ENCODE results near the gene SLC22A23.

DNA sequence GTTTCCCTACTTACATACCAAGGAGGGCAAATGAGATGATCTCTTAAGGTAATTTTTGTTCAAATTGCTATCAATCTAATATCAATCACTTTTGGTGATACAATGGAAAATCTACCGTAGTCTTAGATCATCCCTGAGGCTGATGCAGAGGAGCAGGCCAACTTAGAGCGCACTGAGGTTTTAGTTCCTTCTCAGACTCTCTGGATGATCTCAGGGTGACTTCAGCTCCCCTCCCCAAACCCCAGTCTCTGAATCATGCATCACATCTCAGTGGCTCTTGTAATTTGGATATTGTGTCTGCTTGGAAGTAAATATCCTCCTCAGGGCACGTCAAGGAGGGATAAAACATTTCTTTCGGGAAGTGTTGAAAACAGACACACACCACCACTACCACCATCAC, 235.3 kb downstream of the SLC22A23 start:
- TF ChIP-seq POLR2A (IDR thresholded peaks at IDR 0.05): no peak
- TF ChIP-seq, protein P1, sequence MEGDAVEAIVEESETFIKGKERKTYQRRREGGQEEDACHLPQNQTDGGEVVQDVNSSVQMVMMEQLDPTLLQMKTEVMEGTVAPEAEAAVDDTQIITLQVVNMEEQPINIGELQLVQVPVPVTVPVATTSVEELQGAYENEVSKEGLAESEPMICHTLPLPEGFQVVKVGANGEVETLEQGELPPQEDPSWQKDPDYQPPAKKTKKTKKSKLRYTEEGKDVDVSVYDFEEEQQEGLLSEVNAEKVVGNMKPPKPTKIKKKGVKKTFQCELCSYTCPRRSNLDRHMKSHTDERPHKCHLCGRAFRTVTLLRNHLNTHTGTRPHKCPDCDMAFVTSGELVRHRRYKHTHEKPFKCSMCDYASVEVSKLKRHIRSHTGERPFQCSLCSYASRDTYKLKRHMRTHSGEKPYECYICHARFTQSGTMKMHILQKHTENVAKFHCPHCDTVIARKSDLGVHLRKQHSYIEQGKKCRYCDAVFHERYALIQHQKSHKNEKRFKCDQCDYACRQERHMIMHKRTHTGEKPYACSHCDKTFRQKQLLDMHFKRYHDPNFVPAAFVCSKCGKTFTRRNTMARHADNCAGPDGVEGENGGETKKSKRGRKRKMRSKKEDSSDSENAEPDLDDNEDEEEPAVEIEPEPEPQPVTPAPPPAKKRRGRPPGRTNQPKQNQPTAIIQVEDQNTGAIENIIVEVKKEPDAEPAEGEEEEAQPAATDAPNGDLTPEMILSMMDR (IDR thresholded peaks at IDR 0.05): no peak
